ENCODE data around the gene CHDH.

DNA sequence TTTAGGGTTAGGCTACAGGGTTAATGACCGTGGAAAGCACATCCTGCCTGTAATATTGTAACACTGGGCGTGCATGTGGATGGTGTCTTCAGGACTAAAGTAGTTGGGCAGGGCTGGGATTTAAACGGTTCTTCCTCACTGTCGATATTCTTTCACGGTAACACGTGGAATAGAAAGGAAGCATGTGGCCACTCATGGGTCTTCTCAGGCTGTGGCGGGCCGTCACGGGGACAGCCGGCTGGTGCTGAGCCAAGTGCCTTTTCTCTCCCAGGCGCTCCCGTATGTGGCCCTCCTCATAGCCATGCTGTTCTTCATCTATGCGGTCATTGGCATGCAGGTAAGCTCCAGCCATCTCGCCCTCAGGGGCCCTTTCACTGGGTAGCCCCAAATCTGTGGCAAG is 73.7 kb downstream of the CHDH start:
- TF ChIP-seq, protein P1, sequence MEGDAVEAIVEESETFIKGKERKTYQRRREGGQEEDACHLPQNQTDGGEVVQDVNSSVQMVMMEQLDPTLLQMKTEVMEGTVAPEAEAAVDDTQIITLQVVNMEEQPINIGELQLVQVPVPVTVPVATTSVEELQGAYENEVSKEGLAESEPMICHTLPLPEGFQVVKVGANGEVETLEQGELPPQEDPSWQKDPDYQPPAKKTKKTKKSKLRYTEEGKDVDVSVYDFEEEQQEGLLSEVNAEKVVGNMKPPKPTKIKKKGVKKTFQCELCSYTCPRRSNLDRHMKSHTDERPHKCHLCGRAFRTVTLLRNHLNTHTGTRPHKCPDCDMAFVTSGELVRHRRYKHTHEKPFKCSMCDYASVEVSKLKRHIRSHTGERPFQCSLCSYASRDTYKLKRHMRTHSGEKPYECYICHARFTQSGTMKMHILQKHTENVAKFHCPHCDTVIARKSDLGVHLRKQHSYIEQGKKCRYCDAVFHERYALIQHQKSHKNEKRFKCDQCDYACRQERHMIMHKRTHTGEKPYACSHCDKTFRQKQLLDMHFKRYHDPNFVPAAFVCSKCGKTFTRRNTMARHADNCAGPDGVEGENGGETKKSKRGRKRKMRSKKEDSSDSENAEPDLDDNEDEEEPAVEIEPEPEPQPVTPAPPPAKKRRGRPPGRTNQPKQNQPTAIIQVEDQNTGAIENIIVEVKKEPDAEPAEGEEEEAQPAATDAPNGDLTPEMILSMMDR (optimal IDR thresholded peaks at IDR 0.05 in 1 of 3, IDR thresholded peaks at IDR 0.05 in 1 of 3, conservative IDR thresholded peaks at IDR 0.05 in 1 of 3; ENCODE audit: extremely low read depth in 1 of 3, insufficient read depth in 2 of 3, low read length in 3 of 3): no peak
- no peak for TF ChIP-seq EZH2 (IDR thresholded peaks at IDR 0.05; ENCODE audit: low read length)

All from keratinocyte (primary cell).